ENCODE data around the gene OVAAL.
A peak's percentile ranks its signal among the peaks of the same experiment; 100 is the strongest.
"Not testable (repeated sequence)": the region's sequence is repeated elsewhere in the genome, so short reads cannot be mapped to it uniquely, and the experiment has no call there.

The OVAAL gene

DNA sequence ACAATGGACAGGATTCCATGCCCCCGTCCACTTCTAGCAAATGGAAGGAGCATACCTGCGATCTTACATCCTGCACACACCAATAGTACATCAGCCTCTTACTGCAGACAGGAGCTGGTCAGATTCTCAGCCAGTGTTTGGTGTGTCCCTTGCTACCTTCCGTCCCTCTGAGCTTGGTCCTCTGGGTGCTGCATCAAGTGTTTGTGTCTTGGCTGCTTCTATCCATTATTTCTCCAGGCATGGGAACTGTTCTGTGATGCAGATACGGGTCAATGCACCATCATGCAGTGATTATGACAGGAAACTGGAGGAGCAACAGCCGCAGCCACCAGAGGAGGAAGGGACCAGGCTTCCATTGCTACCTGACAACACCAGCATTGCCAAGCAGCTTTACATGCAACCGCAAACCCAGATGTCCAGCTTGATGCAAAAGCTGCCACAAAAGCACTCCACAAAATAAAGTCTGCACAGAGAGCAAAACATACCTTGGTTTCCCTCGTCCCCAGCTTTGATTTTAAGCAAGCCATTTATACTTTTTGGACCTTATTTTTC is 21.9 kb upstream of the OVAAL start:
- Histone ChIP-seq H3K9me3 (no peaks in the 10 kb centered on the region), H3K27ac (no peak overlapping the region), H3K9ac (no peak overlapping the region), H3K36me3 (no peaks in the 10 kb centered on the region), H3K4me3 (no peak overlapping the region), H3K4me1 (peaks cover 9% of the 10 kb centered on the region), H3K27me3 (no peaks in the 10 kb centered on the region), H3K4me2 (0 out of 2 replicates have a peak overlapping the region, but pooled peaks have one; percentile 4), H4K20me1 (no peaks in the 10 kb centered on the region)
- no peak for TF ChIP-seq Cebpa-rat (IDR thresholded peaks at IDR 0.05)

GRCh38 chr1:180539136-180539535 is 19.6 kb upstream of the OVAAL start:
- H3K4me2 ChIP-seq, result no peak overlapping the region
- H4K20me1 ChIP-seq, result no peaks in the 10 kb centered on the region
- H3K9ac ChIP-seq, result no peak overlapping the region
- no peaks in the 10 kb centered on the region for H3K36me3 ChIP-seq
- TF ChIP-seq Cebpa-rat (IDR thresholded peaks at IDR 0.05), result no peak
- H3K27ac ChIP-seq, result no peak overlapping the region
- no peak overlapping the region for H3K4me3 ChIP-seq
- H3K9me3 ChIP-seq, result no peaks in the 10 kb centered on the region
- peaks cover 9% of the 10 kb centered on the region for H3K4me1 ChIP-seq
- H3K27me3 ChIP-seq, result no peaks in the 10 kb centered on the region

DNA sequence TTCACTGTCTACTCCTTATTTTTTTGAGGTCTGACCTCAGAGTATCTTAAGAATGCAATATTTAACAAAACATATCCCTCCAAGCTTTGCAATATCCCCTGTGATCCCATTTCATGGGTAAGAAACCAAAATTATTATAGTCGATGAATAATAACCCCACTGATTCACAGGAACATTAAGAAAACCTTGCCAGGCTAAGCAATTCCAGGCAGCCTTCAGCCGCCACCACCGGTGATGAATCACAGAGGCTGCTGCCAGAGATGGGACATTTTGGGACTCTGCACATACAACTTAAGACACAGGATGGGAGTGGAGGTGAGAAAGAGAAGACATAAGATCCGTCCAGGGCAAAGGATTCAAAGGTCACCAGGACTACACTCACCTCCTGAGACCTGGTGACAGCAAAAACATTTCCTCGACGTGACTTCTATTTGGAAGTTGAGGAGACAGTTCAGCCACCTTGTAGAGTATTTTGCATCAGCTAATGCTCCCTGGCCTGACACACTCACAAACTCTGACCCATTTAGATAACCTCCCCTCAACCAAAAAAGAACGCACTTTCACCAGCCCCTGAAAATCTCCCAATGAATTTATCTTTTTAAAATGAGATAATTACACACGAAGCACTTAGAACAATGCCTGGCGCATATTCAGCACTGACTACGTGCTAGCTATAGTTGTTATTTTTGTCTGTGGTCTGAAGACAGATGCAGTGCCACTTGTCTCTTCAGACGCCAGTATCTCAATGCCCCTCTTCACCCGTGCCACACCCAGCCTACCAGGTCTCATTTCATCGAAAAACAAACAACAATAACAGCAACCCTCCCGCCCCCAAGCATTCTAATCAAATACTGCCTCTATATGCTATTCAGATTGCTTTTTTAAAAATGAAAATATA is 17.8 kb upstream of the OVAAL start:
- no peak overlapping the region for H3K9ac ChIP-seq
- no peak for TF ChIP-seq Cebpa-rat (IDR thresholded peaks at IDR 0.05)
- no peaks in the 10 kb centered on the region for H3K9me3 ChIP-seq
- H3K4me1 ChIP-seq, result peaks cover 9% of the 10 kb centered on the region
- no peak overlapping the region for H3K4me2 ChIP-seq
- H3K27me3 ChIP-seq, result no peaks in the 10 kb centered on the region
- no peak overlapping the region for H3K27ac ChIP-seq
- no peak overlapping the region for H3K4me3 ChIP-seq
- H3K36me3 ChIP-seq, result no peaks in the 10 kb centered on the region
- H4K20me1 ChIP-seq, result no peaks in the 10 kb centered on the region

- H4K20me1 ChIP-seq, result no peaks in the 10 kb centered on the region
- H3K36me3 ChIP-seq, result no peaks in the 10 kb centered on the region
- H3K27ac ChIP-seq, result no peak overlapping the region
- H3K27me3 ChIP-seq, result no peaks in the 10 kb centered on the region
- no peak overlapping the region for H3K4me3 ChIP-seq
- H3K9ac ChIP-seq, result no peak overlapping the region
- TF ChIP-seq Cebpa-rat (IDR thresholded peaks at IDR 0.05), result no peak
- H3K9me3 ChIP-seq, result no peaks in the 10 kb centered on the region
- H3K4me1 ChIP-seq, result peaks cover under 1% of the 10 kb centered on the region
- H3K4me2 ChIP-seq, result no peak overlapping the region
Measured at GRCh38 chr1:180542113-180542837, 16.5 kb upstream of the OVAAL start.

DNA sequence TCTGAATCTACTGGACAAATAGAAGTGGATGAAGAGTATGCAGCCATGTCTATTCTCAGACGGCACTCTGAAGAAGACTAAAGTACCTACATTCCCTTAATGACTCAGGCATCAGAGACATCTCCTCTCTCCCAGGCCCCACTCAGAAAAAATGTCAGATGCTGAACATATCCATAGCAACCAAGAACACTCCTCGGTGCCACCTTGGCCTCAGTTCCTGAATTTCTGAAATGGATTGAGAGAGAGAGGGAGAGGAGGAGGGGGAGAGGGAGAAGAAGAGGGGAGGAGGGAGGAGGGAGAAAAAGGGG is 16.0 kb upstream of the OVAAL start:
- no peak overlapping the region for H3K4me3 ChIP-seq
- no peaks in the 10 kb centered on the region for H3K27me3 ChIP-seq
- no peaks in the 10 kb centered on the region for H4K20me1 ChIP-seq
- H3K27ac ChIP-seq, result no peak overlapping the region
- no peaks in the 10 kb centered on the region for H3K36me3 ChIP-seq
- no peak overlapping the region for H3K9ac ChIP-seq
- H3K4me2 ChIP-seq, result no peak overlapping the region
- H3K9me3 ChIP-seq, result no peaks in the 10 kb centered on the region
- no peaks in the 10 kb centered on the region for H3K4me1 ChIP-seq
- no peak for TF ChIP-seq Cebpa-rat (IDR thresholded peaks at IDR 0.05)

GRCh38 chr1:180544050-180544449 is 14.7 kb upstream of the OVAAL start:
- Histone ChIP-seq H3K4me2 (no peak overlapping the region), H3K27ac (no peak overlapping the region), H3K9me3 (no peaks in the 10 kb centered on the region), H3K27me3 (no peaks in the 10 kb centered on the region), H3K4me3 (no peak overlapping the region), H3K9ac (no peak overlapping the region), H3K36me3 (no peaks in the 10 kb centered on the region), H3K4me1 (peaks cover 5% of the 10 kb centered on the region), H4K20me1 (no peaks in the 10 kb centered on the region)
- no peak for TF ChIP-seq Cebpa-rat (IDR thresholded peaks at IDR 0.05)

DNA sequence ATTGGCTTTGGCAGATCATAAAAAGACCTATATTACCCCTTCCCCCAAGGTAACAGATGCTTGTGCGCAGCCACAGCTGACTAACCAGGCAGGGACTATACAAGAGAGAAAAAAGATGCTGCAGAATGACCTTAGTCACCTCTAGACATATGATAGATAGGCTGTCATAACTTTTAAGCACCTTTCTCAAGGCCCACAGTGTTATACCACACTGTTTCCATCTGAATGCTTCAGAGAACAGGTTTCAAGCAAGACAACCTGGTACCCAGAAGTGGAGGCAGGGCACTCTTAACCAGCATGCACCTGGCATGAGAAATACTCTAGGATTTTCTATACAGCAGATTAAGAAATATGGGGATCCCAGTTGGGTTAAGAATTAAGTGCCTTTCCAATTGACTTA is 12.8 kb upstream of the OVAAL start:
- H3K4me2 ChIP-seq, result no peak overlapping the region
- no peak overlapping the region for H3K27ac ChIP-seq
- no peaks in the 10 kb centered on the region for H4K20me1 ChIP-seq
- H3K4me3 ChIP-seq, result no peak overlapping the region
- TF ChIP-seq Cebpa-rat (IDR thresholded peaks at IDR 0.05), result no peak
- no peaks in the 10 kb centered on the region for H3K36me3 ChIP-seq
- peaks cover 12% of the 10 kb centered on the region for H3K4me1 ChIP-seq
- H3K9me3 ChIP-seq, result no peaks in the 10 kb centered on the region
- no peaks in the 10 kb centered on the region for H3K27me3 ChIP-seq
- no peak overlapping the region for H3K9ac ChIP-seq

DNA sequence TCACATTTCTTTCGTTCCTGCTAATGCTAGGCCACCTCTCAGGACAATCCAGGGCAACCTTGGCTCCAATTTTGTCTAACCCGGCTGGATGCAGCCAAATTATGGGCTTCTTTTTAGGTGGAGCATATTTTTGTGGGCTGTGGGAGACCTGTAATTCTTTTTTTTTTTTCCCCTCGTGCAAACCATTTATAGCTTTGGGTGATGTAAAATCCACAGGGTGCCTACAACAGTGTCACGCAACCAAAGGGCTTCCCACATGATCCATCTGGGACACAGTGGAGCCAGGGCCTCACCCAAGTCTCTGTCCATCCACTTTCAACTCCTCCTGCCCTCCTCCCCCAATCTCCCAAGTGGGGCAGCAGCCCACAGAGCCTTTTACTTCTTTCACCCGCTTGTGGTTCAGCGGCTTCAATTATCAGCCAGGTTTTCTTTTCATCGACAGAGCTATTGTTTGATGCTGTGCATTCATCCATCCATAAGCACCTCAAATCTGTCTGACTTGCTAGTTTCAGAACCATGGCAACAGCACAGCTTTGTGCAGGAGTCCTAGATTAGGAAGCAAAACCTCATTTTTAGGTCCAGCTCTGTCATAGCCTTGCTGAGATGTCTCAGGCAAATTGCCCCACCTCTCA is 10.0 kb upstream of the OVAAL start:
- H3K27ac ChIP-seq, result no peak overlapping the region
- peak overlapping the region; percentile 50 for H3K4me2 ChIP-seq
- H3K9ac ChIP-seq, result no peak overlapping the region
- no peaks in the 10 kb centered on the region for H3K9me3 ChIP-seq
- H3K4me1 ChIP-seq, result peaks cover 12% of the 10 kb centered on the region
- no peaks in the 10 kb centered on the region for H4K20me1 ChIP-seq
- H3K36me3 ChIP-seq, result no peaks in the 10 kb centered on the region
- no peaks in the 10 kb centered on the region for H3K27me3 ChIP-seq
- TF ChIP-seq Cebpa-rat (IDR thresholded peaks at IDR 0.05), result no peak
- no peak overlapping the region for H3K4me3 ChIP-seq

DNA sequence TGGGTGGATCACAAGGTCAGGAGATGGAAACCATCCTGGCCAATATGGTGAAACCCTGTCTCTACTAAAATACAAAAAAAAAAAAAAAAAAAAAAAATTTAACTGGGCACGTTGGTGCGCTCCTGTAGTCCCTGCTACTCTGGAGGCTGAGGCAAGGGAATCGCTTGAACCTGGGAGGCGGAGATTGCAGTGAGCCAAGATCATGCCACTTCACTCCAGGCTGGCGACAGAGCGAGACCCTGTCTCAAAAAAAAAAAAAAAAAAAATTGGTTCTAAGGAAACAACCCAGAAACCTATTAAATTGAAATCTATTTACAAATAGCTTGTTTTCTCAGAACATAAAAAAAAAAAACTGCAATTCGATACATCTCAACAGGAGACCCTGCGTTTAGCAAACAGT is 9.0 kb upstream of the OVAAL start:
- H3K9ac ChIP-seq, H3K9me3 ChIP-seq, H3K27ac ChIP-seq, H4K20me1 ChIP-seq, H3K4me3 ChIP-seq, H3K36me3 ChIP-seq, H3K27me3 ChIP-seq, H3K4me2 ChIP-seq: not testable (repeated sequence)
- peaks cover 12% of the 10 kb centered on the region for H3K4me1 ChIP-seq

- H3K9ac ChIP-seq, result no peak overlapping the region
- peaks cover 12% of the 10 kb centered on the region for H3K4me1 ChIP-seq
- H3K36me3 ChIP-seq, result no peaks in the 10 kb centered on the region
- no peaks in the 10 kb centered on the region for H4K20me1 ChIP-seq
- no peak for TF ChIP-seq Cebpa-rat (IDR thresholded peaks at IDR 0.05)
- H3K27ac ChIP-seq, result no peak overlapping the region
- H3K4me2 ChIP-seq, result no peak overlapping the region
- no peak overlapping the region for H3K4me3 ChIP-seq
- H3K27me3 ChIP-seq, result no peaks in the 10 kb centered on the region
- H3K9me3 ChIP-seq, result no peaks in the 10 kb centered on the region
Measured at GRCh38 chr1:180550241-180550640, 8.5 kb upstream of the OVAAL start.
